Pancreas (tissue), 10 donors: ENCODE results near the gene TAS2R42. TPM values are rescaled to one million over a fixed set of nuclear protein-coding genes. Genes with fewer than 3 reads are reported as not detected.
A peak's percentile ranks its signal among the peaks of the same experiment; 100 is the strongest.

ENCODE experiments used
- ATAC-seq, 4 donors: fragments of 200-7000 bp; cut with Tn5 transposase; one replicate each; pipeline versions ENCODE4 v1.8.0 to v1.9.1; 2020; ENCODE audit warnings: mild to moderate bottlenecking in 4 of 4, moderate library complexity in 4 of 4
- DNase-seq, 6 donors: peaks; one replicate each; pipeline ENCODE4 v3.0.0-alpha.2; 2020
- FAIRE-seq: peaks from 2 replicates; lab custom pipeline; 2012; peaks lifted over from hg19 to GRCh38; lab: Jason Lieb, UNC
- H3K27ac ChIP-seq, 4 donors: fragments of 200-600 bp; sonication (generic); 1 replicate in 3 of 4; 2 replicates in 1 of 4; pipeline versions ENCODE4 v1.5.0 to v1.8.0; 2020
- H3K27me3 ChIP-seq, 4 donors: fragments of 200-600 bp; one replicate each; pipeline ENCODE4 v1.8.0; 2021
- H3K36me3 ChIP-seq, 3 donors: fragments of 200-600 bp; sonication (generic) in 1 of 3; one replicate each; pipeline versions ENCODE4 v1.5.0 to v1.8.0; 2020 to 2021
- H3K4me1 ChIP-seq, 3 donors: fragments of 200-600 bp; one replicate each; pipeline ENCODE4 v1.8.0; 2021
- H3K4me3 ChIP-seq, 4 donors: fragments of 200-600 bp; sonication (generic) in 2 of 4; one replicate each; pipeline versions ENCODE4 v1.5.0 to v1.8.0; 2020 to 2021
- H3K9me3 ChIP-seq, 4 donors: fragments of 200-600 bp; one replicate each; pipeline ENCODE4 v1.8.0; 2021
- WGBS, 2 donors: extraction: QIAGEN DNeasy Blood & Tissue Kit; methylation state at CpG; one replicate each; pipeline ENCODE4 v1.1.7; 2013; 5-methylcytosine and 5-hydroxymethylcytosine counted together
- intact Hi-C, 3 donors: fragments of 100-400 bp; cut with DNase I; formaldehyde crosslinking; loops; one replicate each; pipeline versions ENCODE4 v1.11.1 to v1.14.2; 2022
- polyA plus RNA-seq, 2 donors: library from polyadenylated mRNA; stranded (reverse); fragments of 200-250 nt; gene quantifications; one replicate each; pipeline ENCODE4 v1.2.3, GENCODE V29; 2013
- total RNA-seq, 6 donors: library from RNA; stranded (reverse); fragmentation: NEBNext Ultra II Directional in 4 of 6; extraction: Animal tissue kit (Norgen Biotek cat#: 25700) in 4 of 6; gene quantifications; one replicate each; pipeline versions ENCODE4 v1.2.1 to v1.2.4, GENCODE V29; 2021 to 2023
- TF ChIP-seq, protein P1 (sequence below), 4 donors: fragments of 200-600 bp; sonication (generic) in 3 of 4; IDR thresholded peaks; one replicate each; pipeline versions ENCODE4 v1.5.0 to v1.8.0; 2021; ENCODE audit warnings: antibody characterized with exemption in 4 of 4
- donor health status: healthy with polysubstance abuse.
- donor health status: DM: no; HTN: no; CAD: no; lungs with moderate emphysema.
- donor health status: DM: no; HTN: no; CAD: no.
- donor health status: control.
- donor health status: control.
- donor health status: Bipolar disorder and iron deficiency.
- donor health status: DM: yes; HTN: yes; CAD: no.
- donor health status: DM: no; HTN: no; CAD: no.
- donor health status: DM: no; HTN: no; CAD: no.
- donor health status: DM: yes; HTN: yes; CAD: no.

Gene TAS2R42
- total and polyA plus RNA-seq, 8 donors, result not detected

- H3K9me3 ChIP-seq, result no peaks in the 10 kb centered on the region
- H3K27ac ChIP-seq, result no peak overlapping the region
- no peak for ATAC-seq
- no peak for FAIRE-seq
- peaks cover 9 to 26% (median 12%) of the 10 kb centered on the region in 3 donors for H3K4me1 ChIP-seq
- 90 to 91% methylated on average over 2 of the region's 2 CpGs for WGBS, 2 donors
- TF ChIP-seq, protein P1, sequence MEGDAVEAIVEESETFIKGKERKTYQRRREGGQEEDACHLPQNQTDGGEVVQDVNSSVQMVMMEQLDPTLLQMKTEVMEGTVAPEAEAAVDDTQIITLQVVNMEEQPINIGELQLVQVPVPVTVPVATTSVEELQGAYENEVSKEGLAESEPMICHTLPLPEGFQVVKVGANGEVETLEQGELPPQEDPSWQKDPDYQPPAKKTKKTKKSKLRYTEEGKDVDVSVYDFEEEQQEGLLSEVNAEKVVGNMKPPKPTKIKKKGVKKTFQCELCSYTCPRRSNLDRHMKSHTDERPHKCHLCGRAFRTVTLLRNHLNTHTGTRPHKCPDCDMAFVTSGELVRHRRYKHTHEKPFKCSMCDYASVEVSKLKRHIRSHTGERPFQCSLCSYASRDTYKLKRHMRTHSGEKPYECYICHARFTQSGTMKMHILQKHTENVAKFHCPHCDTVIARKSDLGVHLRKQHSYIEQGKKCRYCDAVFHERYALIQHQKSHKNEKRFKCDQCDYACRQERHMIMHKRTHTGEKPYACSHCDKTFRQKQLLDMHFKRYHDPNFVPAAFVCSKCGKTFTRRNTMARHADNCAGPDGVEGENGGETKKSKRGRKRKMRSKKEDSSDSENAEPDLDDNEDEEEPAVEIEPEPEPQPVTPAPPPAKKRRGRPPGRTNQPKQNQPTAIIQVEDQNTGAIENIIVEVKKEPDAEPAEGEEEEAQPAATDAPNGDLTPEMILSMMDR (IDR thresholded peaks at IDR 0.05), result no peak
- intact Hi-C loops, result no loop called here
- no peaks in the 10 kb centered on the region for H3K36me3 ChIP-seq
- DNase-seq, result no peak
- H3K27me3 ChIP-seq, result no peaks in the 10 kb centered on the region
- no peak overlapping the region for H3K4me3 ChIP-seq
Measured at GRCh38 chr12:11174022-11174421, 12.7 kb downstream of the TAS2R42 start.

DNA sequence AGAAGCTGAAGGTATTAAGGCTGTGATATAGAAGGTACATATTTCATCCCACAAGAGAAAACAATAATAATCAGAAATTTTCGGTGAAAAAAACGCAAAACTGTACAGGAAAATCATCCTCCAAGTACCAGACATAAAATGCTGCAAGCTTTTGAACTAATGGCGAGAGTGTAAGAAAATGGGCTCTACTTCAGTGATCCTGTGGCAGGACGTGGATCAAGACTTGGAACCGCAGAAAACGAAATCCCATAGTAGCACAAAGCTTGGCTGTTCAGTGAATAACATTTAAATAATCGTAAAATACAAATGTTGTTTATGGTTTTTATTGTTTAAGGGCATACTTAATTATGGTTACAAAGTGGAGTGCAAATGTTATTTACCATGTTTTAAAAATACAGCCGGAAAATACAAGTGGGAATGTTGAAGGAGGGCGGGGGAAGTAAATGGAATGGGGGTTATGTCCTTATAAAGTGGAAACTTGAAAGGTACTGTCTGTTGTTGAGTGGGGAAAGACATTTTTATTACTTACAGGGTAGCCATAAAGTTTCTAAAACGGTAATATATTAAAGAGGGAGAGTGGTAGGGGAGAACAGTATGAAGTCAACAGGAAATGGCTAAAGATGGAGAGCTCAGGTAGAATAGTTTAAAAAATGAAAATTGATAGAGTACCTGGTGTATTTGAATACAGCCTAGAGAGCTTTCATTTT lies 14.6 kb downstream of the TAS2R42 start:
- Histone ChIP-seq H3K27ac (peak overlapping the region; percentile 82 to 97 (median 93)), H3K27me3 (no peaks in the 10 kb centered on the region), H3K9me3 (no peaks in the 10 kb centered on the region), H3K4me3 (peak overlapping the region; percentile 57 to 97 (median 76)), H3K36me3 (no peaks in the 10 kb centered on the region), H3K4me1 (peaks cover 9 to 30% (median 12%) of the 10 kb centered on the region in 3 donors)
- TF ChIP-seq, protein P1 (IDR thresholded peaks at IDR 0.05), result no peak
- intact Hi-C loops, result no loop called here
- ATAC-seq (peak in 2 of 4 donors; percentile 18 to 34), FAIRE-seq (peak; percentile 39), DNase-seq (no peak)
- WGBS, 2 donors, result 1 to 3% methylated on average over 10 of the region's 10 CpGs

- no peaks in the 10 kb centered on the region for H3K9me3 ChIP-seq
- intact Hi-C loops, result no loop called here
- TF ChIP-seq, protein P1 (IDR thresholded peaks at IDR 0.05), result no peak
- H3K27ac ChIP-seq, result peak within 1 kb of the TSS; percentile 82 to 97 (median 93)
- no peaks in the 10 kb centered on the region for H3K27me3 ChIP-seq
- H3K36me3 ChIP-seq, result no peaks in the 10 kb centered on the region
- DNase-seq (peak; percentile 88 to 96 (median 92)), ATAC-seq (peak; percentile 99 to 100 (median 99)), FAIRE-seq (peak; percentile 39)
- WGBS, 2 donors, result 0 to 1% methylated on average over 70 of the region's 70 CpGs
- H3K4me1 ChIP-seq, result peaks cover 9 to 30% (median 12%) of the 10 kb centered on the region in 3 donors
- peak within 1 kb of the TSS; percentile 57 to 97 (median 76) for H3K4me3 ChIP-seq
Measured at GRCh38 chr12:11171145-11171968, 15.4 kb downstream of the TAS2R42 start, which contains the start of gene SMIM10L1. SMIM10L1 (plus strand) TSS chr12:11171194; CDS start chr12:11171357, 163 bp downstream.

DNA sequence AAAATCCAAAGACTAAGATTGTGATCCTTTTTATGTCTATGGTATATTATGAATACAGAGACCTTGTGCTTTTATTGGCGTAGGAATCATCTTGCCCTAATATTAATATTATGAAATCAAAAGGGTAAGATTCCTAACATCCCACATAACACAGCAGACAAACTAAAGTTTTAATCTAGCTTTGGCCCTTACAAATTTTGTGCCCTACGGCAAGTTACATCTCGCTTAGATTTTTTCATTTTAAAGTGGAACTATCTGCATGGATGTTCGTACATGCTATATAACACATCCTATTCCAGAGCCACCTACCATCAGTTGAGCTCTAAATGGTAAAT lies 16.0 kb downstream of the TAS2R42 start:
- FAIRE-seq (peak; percentile 23), DNase-seq (no peak), ATAC-seq (no peak)
- Histone ChIP-seq H3K4me1 (peaks cover 9 to 30% (median 12%) of the 10 kb centered on the region in 3 donors), H3K36me3 (no peaks in the 10 kb centered on the region), H3K9me3 (no peaks in the 10 kb centered on the region), H3K4me3 (peak overlapping the region; percentile 57 to 97 (median 76)), H3K27me3 (no peaks in the 10 kb centered on the region), H3K27ac (peak overlapping the region; percentile 82 to 97 (median 93))
- 1% methylated on average over 4 of the region's 4 CpGs for WGBS, 2 donors
- TF ChIP-seq, protein P1 (IDR thresholded peaks at IDR 0.05), result no peak
- intact Hi-C loops, result no loop called here
